22Rv1 (cell line): ENCODE measurements around the gene TEX50.

Experiments used
- CTCF ChIP-seq: fragments of 450-650 bp; IDR thresholded peaks from 2 replicates; pipeline ENCODE4 v1.5.1; 2017; ENCODE audit warnings: mild to moderate bottlenecking
- ZFX ChIP-seq: fragments of 450-650 bp; IDR thresholded peaks from 2 replicates; pipeline ENCODE4 v1.6.1; 2017; ENCODE audit warnings: antibody characterized with exemption, borderline replicate concordance

- TF ChIP-seq CTCF (no peak), ZFX (no peak)
Observed at GRCh38 chr1:173608503-173609216, 26.5 kb upstream of the TEX50 start.
